GM23248 (cell line): ENCODE measurements around the gene CABS1.

Experiments used
- EZH2 ChIP-seq: fragments of 200-600 bp; sonication (generic); IDR thresholded peaks from 2 replicates; pipeline ENCODE4 v1.6.1; 2018; ENCODE audit warnings: antibody characterized with exemption, mild to moderate bottlenecking; ENCODE audit not compliant: insufficient read depth, poor library complexity, severe bottlenecking
- EZH2phosphoT487 ChIP-seq: fragments of 200-600 bp; sonication (generic); IDR thresholded peaks from 2 replicates; pipeline ENCODE4 v1.6.1; 2018; ENCODE audit warnings: antibody characterized with exemption, moderate library complexity, mild to moderate bottlenecking, low read depth; ENCODE audit not compliant: insufficient read depth

DNA sequence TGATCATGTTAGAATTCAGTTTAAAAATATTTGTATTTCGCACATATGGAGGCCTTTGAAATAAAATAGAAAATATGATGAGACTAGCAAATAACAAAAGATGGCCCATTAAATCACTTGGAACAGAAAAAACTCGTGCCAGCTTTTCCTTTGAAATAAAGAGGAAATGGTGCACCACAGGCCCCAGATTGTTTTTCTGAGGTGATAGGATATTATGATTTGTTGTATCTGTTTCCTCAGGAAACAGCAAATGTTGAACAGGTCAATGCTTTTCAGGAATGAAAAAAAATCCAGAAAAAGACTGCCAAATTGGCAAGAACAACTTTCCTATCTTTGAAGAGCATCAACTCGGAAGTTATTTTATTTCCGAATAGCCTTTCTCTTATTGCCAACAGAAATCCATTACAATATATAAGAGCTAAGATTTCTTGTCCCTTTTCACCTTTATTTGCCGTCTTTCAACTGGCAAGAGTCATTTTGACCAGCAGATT, 48.0 kb downstream of the CABS1 start, which contains the start of gene SMR3B:
- TF ChIP-seq EZH2 (no peak), EZH2phosphoT487 (no peak)
